ENCODE data around the gene RAD54L2.
A peak's percentile ranks its signal among the peaks of the same experiment; 100 is the strongest.
"Not testable (repeated sequence)": the region's sequence is repeated elsewhere in the genome, so short reads cannot be mapped to it uniquely, and the experiment has no call there.

RAD54L2 gene

GRCh38 chr3:51522273-51522962 lies 16.1 kb upstream of the RAD54L2 start:
- Mint-ChIP-seq H3K4me1 (no peaks in the 10 kb centered on the region), H3K4me3 (no peak overlapping the region), H3K27ac (no peak overlapping the region), H3K9me3 (peaks cover 6% of the 10 kb centered on the region), H3K36me3 (ENCODE audit: low read depth) (no peaks in the 10 kb centered on the region), H3K27me3 (ENCODE audit: low read depth, poor library complexity) (peaks cover 10% of the 10 kb centered on the region)
- no peak for DNase-seq
- TF ChIP-seq CTCF (IDR thresholded peaks at IDR 0.05) = no peak

- not testable (repeated sequence) for DNase-seq; H3K9me3 Mint-ChIP-seq; H3K27ac Mint-ChIP-seq; H3K36me3 Mint-ChIP-seq (ENCODE audit: low read depth); H3K4me1 Mint-ChIP-seq; H3K4me3 Mint-ChIP-seq
- H3K27me3 Mint-ChIP-seq (ENCODE audit: low read depth, poor library complexity) = peaks cover 11% of the 10 kb centered on the region
Measured at GRCh38 chr3:51524874-51525273, 13.6 kb upstream of the RAD54L2 start.

- Mint-ChIP-seq H3K4me3 (no peak overlapping the region), H3K27me3 (ENCODE audit: low read depth, poor library complexity) (peaks cover 35% of the 10 kb centered on the region), H3K9me3 (peaks cover 9% of the 10 kb centered on the region), H3K4me1 (no peaks in the 10 kb centered on the region), H3K36me3 (ENCODE audit: low read depth) (no peaks in the 10 kb centered on the region), H3K27ac (no peak overlapping the region)
- TF ChIP-seq CTCF (IDR thresholded peaks at IDR 0.05) = no peak
- no peak for DNase-seq
Measured at GRCh38 chr3:51530485-51530884, 8.0 kb upstream of the RAD54L2 start.

- Mint-ChIP-seq H3K9me3 (no peaks in the 10 kb centered on the region), H3K4me1 (peaks cover 13% of the 10 kb centered on the region), H3K27ac (peak overlapping the region; percentile 36), H3K27me3 (ENCODE audit: low read depth, poor library complexity) (peaks cover 32% of the 10 kb centered on the region), H3K36me3 (ENCODE audit: low read depth) (no peaks in the 10 kb centered on the region), H3K4me3 (no peak overlapping the region)
- DNase-seq = no peak
- no peak for TF ChIP-seq CTCF (IDR thresholded peaks at IDR 0.05)
Measured at GRCh38 chr3:51535146-51536019, 3.1 kb upstream of the RAD54L2 start.

GRCh38 chr3:51537631-51538030 lies 888 bp upstream of the RAD54L2 start:
- Mint-ChIP-seq H3K4me1 (peaks cover 23% of the 10 kb centered on the region), H3K36me3 (ENCODE audit: low read depth) (peaks cover 18% of the 10 kb centered on the region), H3K4me3 (peak overlapping the region; percentile 93), H3K27ac (peak overlapping the region; percentile 97), H3K27me3 (ENCODE audit: low read depth, poor library complexity) (peaks cover 24% of the 10 kb centered on the region)
- not testable (repeated sequence) for H3K9me3 Mint-ChIP-seq, DNase-seq

GRCh38 chr3:51538115-51538458 lies 432 bp upstream of the RAD54L2 start:
- Mint-ChIP-seq H3K4me1 (peaks cover 23% of the 10 kb centered on the region), H3K4me3 (peak overlapping the region; percentile 93), H3K9me3 (no peaks in the 10 kb centered on the region), H3K36me3 (ENCODE audit: low read depth) (peaks cover 22% of the 10 kb centered on the region), H3K27ac (peak overlapping the region; percentile 97), H3K27me3 (ENCODE audit: low read depth, poor library complexity) (peaks cover 20% of the 10 kb centered on the region)
- no peak for TF ChIP-seq CTCF (IDR thresholded peaks at IDR 0.05)
- DNase-seq = peak; percentile 5
